Neuronal stem cell (in vitro differentiated cells): ENCODE results near the gene DTD2.

Experiments
- DNase-seq: peaks from one replicate; pipeline ENCODE4 v3.0.0-alpha.2; 2013; ENCODE audit warnings: low spot score
- H2AFZ ChIP-seq: one replicate; pipeline ENCODE4 v1.6.1; 2013; ENCODE audit warnings: mild to moderate bottlenecking, low read length, inconsistent platforms
- H2AK5ac ChIP-seq: 2 replicates; pipeline ENCODE4 v1.6.1; 2013; ENCODE audit warnings: low read depth, mild to moderate bottlenecking, inconsistent platforms, low read length, moderate library complexity, mixed read lengths
- H2BK120ac ChIP-seq: 2 replicates; pipeline ENCODE4 v1.6.1; 2013; ENCODE audit warnings: low read depth, mild to moderate bottlenecking, inconsistent platforms, low read length, moderate library complexity, mixed read lengths
- H2BK12ac ChIP-seq: one replicate; pipeline ENCODE4 v1.6.1; 2013; ENCODE audit warnings: low read length, inconsistent platforms
- H2BK15ac ChIP-seq: 2 replicates; pipeline ENCODE4 v1.6.1; 2013; ENCODE audit warnings: mild to moderate bottlenecking, low read length, inconsistent platforms, mixed read lengths
- H2BK5ac ChIP-seq: one replicate; pipeline ENCODE4 v1.6.1; 2013; ENCODE audit warnings: inconsistent platforms, mild to moderate bottlenecking, low read length, moderate library complexity
- H3K14ac ChIP-seq: one replicate; pipeline ENCODE4 v1.6.1; 2013; ENCODE audit warnings: low read length, inconsistent platforms
- H3K18ac ChIP-seq: 2 replicates; pipeline ENCODE4 v1.6.1; 2013; ENCODE audit warnings: low read length, inconsistent platforms
- H3K23ac ChIP-seq: 2 replicates; pipeline ENCODE4 v1.6.1; 2013; ENCODE audit warnings: low read depth, mild to moderate bottlenecking, mixed read lengths, low read length, inconsistent platforms; ENCODE audit not compliant: poor library complexity
- H3K27ac ChIP-seq: replicated peaks from 3 replicates; pipeline ENCODE4 v1.5.1; 2013; ENCODE audit warnings: low read length, inconsistent platforms
- H3K27me3 ChIP-seq, 3 experiments: 2 replicates each; pipeline ENCODE4 v1.6.1; 2013; ENCODE audit warnings: low read length in 3 of 3, mild to moderate bottlenecking in 2 of 3, inconsistent platforms in 1 of 3, low read depth in 1 of 3, mixed read lengths in 1 of 3, moderate library complexity in 1 of 3; ENCODE audit not compliant: control insufficient read depth in 3 of 3, insufficient read depth in 3 of 3
- H3K36me3 ChIP-seq, 2 donors: replicated peaks in 1 of 2; 2 replicates each; pipeline ENCODE4 v1.6.1; 2013; ENCODE audit warnings: low read length in 2 of 2; ENCODE audit not compliant: control insufficient read depth in 2 of 2, insufficient read depth in 2 of 2
- H3K4ac ChIP-seq: 2 replicates; pipeline ENCODE4 v1.6.1; 2013; ENCODE audit warnings: inconsistent platforms, mild to moderate bottlenecking, low read length, moderate library complexity
- H3K4me1 ChIP-seq, 2 donors: 1 replicate in 1 of 2; 2 replicates in 1 of 2; pipeline ENCODE4 v1.6.1; 2013; ENCODE audit warnings: low read length in 2 of 2, low read depth in 1 of 2; ENCODE audit not compliant: control insufficient read depth in 2 of 2, insufficient read depth in 1 of 2
- H3K4me2 ChIP-seq: one replicate; pipeline ENCODE4 v1.6.1; 2013; ENCODE audit warnings: mild to moderate bottlenecking, low read length, inconsistent platforms; ENCODE audit not compliant: insufficient read depth, poor library complexity, severe bottlenecking
- H3K4me3 ChIP-seq, 2 donors: 2 replicates each; pipeline ENCODE4 v1.5.1; 2013; ENCODE audit warnings: low read length in 2 of 2, mild to moderate bottlenecking in 2 of 2, inconsistent platforms in 1 of 2, moderate library complexity in 1 of 2
- H3K79me1 ChIP-seq: one replicate; pipeline ENCODE4 v1.6.1; 2013; ENCODE audit warnings: low read depth, mild to moderate bottlenecking, inconsistent platforms, low read length, moderate library complexity
- H3K9ac ChIP-seq: one replicate; pipeline ENCODE4 v1.6.1; 2013; ENCODE audit warnings: mild to moderate bottlenecking, low read depth, low read length, inconsistent platforms; ENCODE audit not compliant: poor library complexity
- H3K9me3 ChIP-seq, 2 donors: replicated peaks in 1 of 2; 2 replicates each; pipeline versions ENCODE3 to v1.6.1; 2013; ENCODE audit warnings: low read length in 2 of 2, mild to moderate bottlenecking in 2 of 2, inconsistent platforms in 1 of 2, low read depth in 1 of 2, mixed read lengths in 1 of 2, moderate library complexity in 1 of 2; ENCODE audit not compliant: control insufficient read depth in 2 of 2, insufficient read depth in 1 of 2
- H4K8ac ChIP-seq: one replicate; pipeline ENCODE4 v1.6.1; 2013; ENCODE audit warnings: low read depth, mild to moderate bottlenecking, inconsistent platforms, low read length, moderate library complexity
- H4K91ac ChIP-seq: one replicate; pipeline ENCODE4 v1.6.1; 2013; ENCODE audit warnings: low read length, low read depth, mild to moderate bottlenecking, inconsistent platforms; ENCODE audit not compliant: poor library complexity
- WGBS, 2 donors: extraction: QIAGEN DNeasy Blood & Tissue Kit; methylation state at CpG; one replicate each; pipeline ENCODE4 v1.1.7; 2013; ENCODE audit warnings: missing lambda C conversion rate in 2 of 2, mixed read lengths in 1 of 2; ENCODE audit not compliant: insufficient read length in 2 of 2, insufficient replicate concordance in 1 of 2; ENCODE audit errors: extremely low coverage in 2 of 2; 5-methylcytosine and 5-hydroxymethylcytosine counted together

The DTD2 gene

GRCh38 chr14:31457665-31458659 lies 656 bp upstream of the DTD2 start:
- Histone ChIP-seq H3K9ac (no peak overlapping the region), H3K9me3 (no peaks in the 10 kb centered on the region), H3K4me3 (peak overlapping the region in 1 of 2 donors; percentile 95), H2BK5ac (no peak overlapping the region), H3K23ac (no peak overlapping the region), H3K36me3 (peaks cover 0 to 2% of the 10 kb centered on the region in 2 donors), H2BK120ac (no peak overlapping the region), H2AK5ac (no peak overlapping the region), H2BK15ac (no peak overlapping the region), H3K27ac (no peak overlapping the region), H4K8ac (no peak overlapping the region), H3K4me2 (no peak overlapping the region), H3K18ac (no peak overlapping the region), H3K4ac (no peak overlapping the region), H3K27me3 (no peaks in the 10 kb centered on the region), H4K91ac (no peak overlapping the region), H3K79me1 (no peaks in the 10 kb centered on the region), H2AFZ (peak overlapping the region; percentile 97), H2BK12ac (no peak overlapping the region), H3K4me1 (peaks cover 0 to 10% of the 10 kb centered on the region in 2 donors), H3K14ac (no peak overlapping the region)
- no CpG with 5 or more reads among the region's 11 CpGs for WGBS, 2 donors
- DNase-seq: peak; percentile 1

- no peak overlapping the region for H3K4me2 ChIP-seq
- H2BK120ac ChIP-seq: no peak overlapping the region
- H3K4me3 ChIP-seq: no peak overlapping the region
- H3K79me1 ChIP-seq: no peaks in the 10 kb centered on the region
- no peaks in the 10 kb centered on the region for H3K27me3 ChIP-seq
- no peak overlapping the region for H2AFZ ChIP-seq
- no peak overlapping the region for H2BK12ac ChIP-seq
- H4K91ac ChIP-seq: no peak overlapping the region
- no peak overlapping the region for H2BK5ac ChIP-seq
- no peak for DNase-seq
- H3K23ac ChIP-seq: no peak overlapping the region
- no peak overlapping the region for H3K4ac ChIP-seq
- H3K36me3 ChIP-seq: peaks cover 0 to 48% of the 10 kb centered on the region in 2 donors
- no peak overlapping the region for H3K27ac ChIP-seq
- H3K14ac ChIP-seq: no peak overlapping the region
- no peak overlapping the region for H3K9ac ChIP-seq
- no peaks in the 10 kb centered on the region for H3K4me1 ChIP-seq
- H3K9me3 ChIP-seq: no peaks in the 10 kb centered on the region
- no peak overlapping the region for H2AK5ac ChIP-seq
- no peak overlapping the region for H4K8ac ChIP-seq
- H2BK15ac ChIP-seq: no peak overlapping the region
- WGBS, 2 donors: no CpG with 5 or more reads among the region's 2 CpGs
- H3K18ac ChIP-seq: no peak overlapping the region
These were observed 7.2 kb downstream of the DTD2 start for GRCh38 chr14:31449971-31450610.

DNA sequence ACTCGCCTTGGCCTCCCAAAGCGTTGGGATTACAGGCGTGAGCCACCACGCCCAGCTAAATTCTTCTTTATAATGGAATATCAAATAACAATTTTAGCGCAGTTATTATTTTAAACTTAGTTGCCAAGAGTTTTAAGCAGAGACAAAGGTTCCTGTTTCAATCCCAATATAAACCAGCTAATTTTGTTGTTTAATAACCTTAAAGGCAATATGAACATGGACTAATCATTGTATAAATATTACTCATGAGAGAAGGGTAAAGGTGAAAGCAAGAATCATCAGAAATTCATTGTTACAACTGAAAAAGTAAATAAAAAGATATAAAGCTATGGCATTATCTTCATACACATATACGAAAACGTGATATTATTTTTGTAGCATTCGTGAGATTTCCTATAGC lies 8.2 kb downstream of the DTD2 start:
- no peaks in the 10 kb centered on the region for H3K79me1 ChIP-seq
- H3K9me3 ChIP-seq: no peaks in the 10 kb centered on the region
- H2BK5ac ChIP-seq: no peak overlapping the region
- no peak overlapping the region for H3K4ac ChIP-seq
- no peak overlapping the region for H4K8ac ChIP-seq
- no peak overlapping the region for H4K91ac ChIP-seq
- DNase-seq: no peak
- H3K9ac ChIP-seq: no peak overlapping the region
- H3K4me1 ChIP-seq: no peaks in the 10 kb centered on the region
- no peak overlapping the region for H3K4me3 ChIP-seq
- no peak overlapping the region for H2BK15ac ChIP-seq
- no peak overlapping the region for H2BK120ac ChIP-seq
- H2BK12ac ChIP-seq: no peak overlapping the region
- WGBS, 2 donors: no CpG with 5 or more reads among the region's 8 CpGs
- peaks cover 0 to 48% of the 10 kb centered on the region in 2 donors for H3K36me3 ChIP-seq
- H3K23ac ChIP-seq: no peak overlapping the region
- H3K4me2 ChIP-seq: no peak overlapping the region
- H3K27me3 ChIP-seq: no peaks in the 10 kb centered on the region
- no peak overlapping the region for H2AK5ac ChIP-seq
- H2AFZ ChIP-seq: no peak overlapping the region
- no peak overlapping the region for H3K18ac ChIP-seq
- H3K14ac ChIP-seq: no peak overlapping the region
- no peak overlapping the region for H3K27ac ChIP-seq

GRCh38 chr14:31445703-31446102 lies 11.6 kb downstream of the DTD2 start:
- Histone ChIP-seq H3K4me3 (no peak overlapping the region), H3K9ac (no peak overlapping the region), H3K9me3 (no peaks in the 10 kb centered on the region), H2BK15ac (no peak overlapping the region), H3K4me1 (no peaks in the 10 kb centered on the region), H3K27ac (no peak overlapping the region), H3K4me2 (no peak overlapping the region), H3K79me1 (no peaks in the 10 kb centered on the region), H3K4ac (no peak overlapping the region), H2BK120ac (no peak overlapping the region), H3K36me3 (peaks cover 0 to 26% of the 10 kb centered on the region in 2 donors), H3K18ac (no peak overlapping the region), H3K27me3 (no peaks in the 10 kb centered on the region), H3K14ac (no peak overlapping the region), H2AK5ac (no peak overlapping the region), H3K23ac (no peak overlapping the region), H2BK12ac (no peak overlapping the region), H4K91ac (no peak overlapping the region), H4K8ac (no peak overlapping the region), H2BK5ac (no peak overlapping the region), H2AFZ (no peak overlapping the region)
- WGBS, 2 donors: no CpG with 5 or more reads among the region's 1 CpG
- DNase-seq: no peak
